Sigmoid colon (tissue), 7 donors: Measurements from ENCODE around the gene MAK. TPM values are rescaled to one million over a fixed set of nuclear protein-coding genes. Genes with fewer than 3 reads are reported as not detected.

Source experiments
- DNase-seq: peaks from one replicate; pipeline ENCODE4 v3.0.0-alpha.2; 2019
- H3K27ac ChIP-seq, 4 donors: fragments of 200-600 bp; sonication (generic); one replicate each; pipeline ENCODE4 v1.5.1; 2016 to 2019; ENCODE audit warnings: mild to moderate bottlenecking in 1 of 4
- H3K27me3 ChIP-seq, 3 donors: fragments of 200-600 bp; sonication (generic); one replicate each; pipeline ENCODE4 v1.5.1; 2019; ENCODE audit warnings: mild to moderate bottlenecking in 1 of 3
- H3K36me3 ChIP-seq, 4 donors: fragments of 200-600 bp; sonication (generic); one replicate each; pipeline ENCODE4 v1.5.1; 2016 to 2019
- H3K4me1 ChIP-seq, 4 donors: fragments of 200-600 bp; sonication (generic); one replicate each; pipeline ENCODE4 v1.5.1; 2017 to 2019
- H3K4me3 ChIP-seq, 4 donors: fragments of 200-600 bp; sonication (generic); one replicate each; pipeline ENCODE4 v1.5.1; 2017 to 2019; ENCODE audit warnings: mild to moderate bottlenecking in 2 of 4, moderate library complexity in 1 of 4
- H3K9me3 ChIP-seq, 4 donors: fragments of 200-600 bp in 3 of 4; sonication (generic) in 3 of 4; one replicate each; pipeline versions ENCODE4 v1.5.1 to v1.6.1; 2013 to 2019
- CTCF ChIP-seq, 4 experiments: fragments of 450-650 bp in 3 of 4; fragments of 200-600 bp in 1 of 4; IDR thresholded peaks; one replicate each; pipeline ENCODE4 v1.5.1; 2016 to 2019; ENCODE audit warnings: antibody characterized with exemption in 4 of 4, mild to moderate bottlenecking in 3 of 4, moderate library complexity in 2 of 4
- EP300 ChIP-seq, 4 donors: sonication (generic); formaldehyde crosslinking; IDR thresholded peaks; one replicate each; pipeline ENCODE4 v1.6.1; 2017; ENCODE audit warnings: antibody characterized with exemption in 4 of 4
- POLR2A ChIP-seq, 2 donors: fragments of 450-650 bp; IDR thresholded peaks; one replicate each; pipeline ENCODE4 v1.6.1; 2016; ENCODE audit warnings: antibody characterized with exemption in 2 of 2, mild to moderate bottlenecking in 2 of 2, moderate library complexity in 2 of 2
- POLR2AphosphoS5 ChIP-seq, 4 donors: sonication (generic); formaldehyde crosslinking; IDR thresholded peaks; one replicate each; pipeline ENCODE4 v1.6.1; 2017; ENCODE audit warnings: antibody characterized with exemption in 4 of 4
- WGBS, 2 donors: extraction: QIAGEN DNeasy Blood & Tissue Kit; methylation state at CpG; one replicate each; pipeline ENCODE4 v1.1.7; 2013; 5-methylcytosine and 5-hydroxymethylcytosine counted together
- intact Hi-C: fragments of 100-400 bp; cut with DNase I; formaldehyde crosslinking; loops from one replicate; pipeline ENCODE4 v1.15.1; 2023
- polyA plus RNA-seq, 3 donors: library from polyadenylated mRNA; stranded (reverse); fragments of 200-250 nt; gene quantifications; one replicate each; pipeline ENCODE4 v1.2.3, GENCODE V29; 2013
- total RNA-seq, 4 donors: library from RNA; depleted of rRNA; stranded (reverse); fragments of >200 nt; gene quantifications; one replicate each; pipeline ENCODE4 v1.1.0, GENCODE V29; 2016
- donor health status: healthy with polysubstance abuse.
- donor health status: Bipolar disorder and iron deficiency.
- donor health status: healthy.

MAK gene
- total and polyA plus RNA-seq, 7 donors = 0.03 to 0.36 TPM; not detected in 5

DNA sequence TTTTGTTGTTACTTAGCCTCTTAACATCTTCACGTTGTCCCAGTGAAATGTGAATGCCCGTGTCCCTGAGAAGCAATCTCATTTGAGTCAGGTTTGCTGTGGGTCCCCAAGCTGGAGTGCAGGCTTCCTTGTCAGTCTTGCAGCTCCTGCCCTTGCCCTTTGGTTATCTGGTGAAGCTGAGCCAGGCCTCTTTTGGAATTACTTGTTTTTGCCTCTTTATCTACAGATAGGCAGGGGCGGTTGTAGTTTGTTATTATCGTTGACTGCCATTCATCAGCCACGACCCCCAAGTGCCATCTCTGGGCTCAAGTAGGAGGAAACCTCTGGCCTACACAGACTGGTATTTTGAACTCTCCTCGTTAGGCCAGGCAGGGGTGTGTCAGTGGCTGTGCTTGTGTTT lies 113.3 kb downstream of the MAK start:
- peaks cover 0 to 35% (median 28%) of the 10 kb centered on the region in 4 donors for H3K4me1 ChIP-seq
- no peak overlapping the region for H3K27ac ChIP-seq
- H3K36me3 ChIP-seq = peaks cover 0 to 46% (median 13%) of the 10 kb centered on the region in 4 donors
- H3K4me3 ChIP-seq = no peak overlapping the region
- H3K27me3 ChIP-seq = no peaks in the 10 kb centered on the region
- WGBS, 2 donors = 84 to 89% methylated on average over 6 of the region's 6 CpGs
- no peaks in the 10 kb centered on the region for H3K9me3 ChIP-seq
- TF ChIP-seq POLR2AphosphoS5 (IDR thresholded peaks at IDR 0.05) = no peak
- no peak for TF ChIP-seq EP300 (IDR thresholded peaks at IDR 0.05)
- no peak for TF ChIP-seq CTCF (IDR thresholded peaks at IDR 0.05)
- no peak for TF ChIP-seq POLR2A (IDR thresholded peaks at IDR 0.05)
- intact Hi-C loops = loop anchor here (10.0 kb wide), 1 partner anchor 120 kb away; no protein-coding TSS in a partner anchor
- DNase-seq = peak; percentile 8

GRCh38 chr6:10723567-10723881 lies 114.8 kb downstream of the MAK start:
- WGBS, 2 donors = 8 to 39% methylated on average over 7 of the region's 7 CpGs
- intact Hi-C loops = loop anchor here (1.0 to 10.0 kb wide), 3 partner anchors 24 to 119 kb away; partner anchors contain the start of genes C6orf52, PAK1IP1 and TMEM14B
- Histone ChIP-seq H3K4me1 (peaks cover 0 to 36% (median 28%) of the 10 kb centered on the region in 4 donors), H3K27me3 (no peaks in the 10 kb centered on the region), H3K27ac (peak overlapping the region; percentile 91 to 94 (median 93)), H3K4me3 (peak overlapping the region; percentile 74 to 85 (median 79)), H3K36me3 (peaks cover 0 to 31% (median 8%) of the 10 kb centered on the region in 4 donors), H3K9me3 (peaks cover 0 to under 1% (median 0%) of the 10 kb centered on the region in 4 donors)
- TF ChIP-seq POLR2AphosphoS5 (IDR thresholded peaks at IDR 0.05) (no peak), EP300 (IDR thresholded peaks at IDR 0.05) (no peak), POLR2A (IDR thresholded peaks at IDR 0.05) (no peak), CTCF (IDR thresholded peaks at IDR 0.05) (no peak)
- DNase-seq = no peak

DNA sequence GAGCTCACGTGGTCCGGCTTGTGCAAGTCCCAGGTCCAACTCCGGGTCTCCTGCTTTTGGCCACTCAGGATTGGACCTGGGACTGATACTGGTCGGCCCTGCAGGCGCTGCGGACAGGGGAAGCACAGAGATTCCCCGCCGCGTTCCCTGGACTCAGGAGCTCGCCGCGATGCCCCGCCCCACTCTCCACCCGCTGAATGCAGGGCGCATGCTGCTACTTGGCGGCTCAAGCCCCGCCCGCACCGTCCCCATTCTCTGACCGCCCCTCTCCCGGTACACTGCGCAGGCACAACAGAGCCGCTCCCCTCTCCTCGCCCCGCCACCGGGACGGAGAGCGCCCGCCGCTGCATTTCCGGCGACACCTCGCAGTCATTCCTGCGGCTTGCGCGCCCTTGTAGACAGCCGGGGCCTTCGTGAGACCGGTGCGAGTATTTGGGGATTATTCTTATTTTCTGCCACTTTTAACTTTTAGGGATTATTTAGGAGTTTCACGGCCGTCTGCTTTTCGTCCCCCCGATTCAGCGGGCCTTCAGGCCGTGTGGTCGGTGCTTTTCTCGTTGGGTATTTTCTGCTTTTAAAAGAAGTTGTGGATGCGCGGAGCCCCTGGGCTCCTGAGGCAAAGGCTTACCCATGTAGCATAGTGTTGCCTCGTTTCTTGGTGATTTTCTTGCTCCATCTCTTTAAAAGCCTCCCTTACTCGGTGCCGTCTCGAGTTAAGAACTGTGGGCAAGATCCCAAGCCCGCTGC lies 115.3 kb downstream of the MAK start, which contains the start of gene TMEM14C:
Gene TMEM14C (plus strand): TSS at position 251 of the 747 bp plus-strand sequence. CDS start 1,544 bp downstream, outside the sequence.
- Histone ChIP-seq H3K27me3 (no peaks in the 10 kb centered on the region), H3K4me3 (peak within 1 kb of the TSS; percentile 74 to 85 (median 79)), H3K4me1 (peaks cover 0 to 36% (median 28%) of the 10 kb centered on the region in 4 donors), H3K9me3 (peaks cover 0 to 4% (median 0%) of the 10 kb centered on the region in 4 donors), H3K36me3 (peaks cover 0 to 26% (median 8%) of the 10 kb centered on the region in 4 donors), H3K27ac (peak within 1 kb of the TSS; percentile 91 to 94 (median 93))
- 1% methylated on average over 55 of the region's 55 CpGs for WGBS, 2 donors
- intact Hi-C loops = loop anchor here (1.0 to 10.0 kb wide), 3 partner anchors 24 to 118 kb away; partner anchors contain the start of genes C6orf52, PAK1IP1 and TMEM14B
- TF ChIP-seq POLR2AphosphoS5 (IDR thresholded peaks at IDR 0.05) (peak; percentile 82 to 96 (median 94)), POLR2A (IDR thresholded peaks at IDR 0.05) (peak; percentile 80 to 87), CTCF (IDR thresholded peaks at IDR 0.05) (no peak), EP300 (IDR thresholded peaks at IDR 0.05) (peak in 1 of 4 donors; percentile 15)
- DNase-seq = peak; percentile 100

DNA sequence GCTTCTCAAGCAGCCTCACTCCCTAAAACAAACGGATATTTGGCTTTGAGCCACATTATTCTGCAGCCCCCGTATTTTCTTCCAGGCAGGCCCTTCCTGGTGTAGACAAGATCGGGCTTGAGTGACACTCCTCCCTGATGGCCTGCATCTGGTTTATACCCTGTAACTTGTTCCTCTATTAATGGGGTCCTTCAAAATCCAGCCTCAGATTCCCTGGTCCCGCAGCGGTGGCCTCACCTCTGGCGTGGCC lies 115.8 kb downstream of the MAK start:
- Histone ChIP-seq H3K4me1 (peaks cover 0 to 36% (median 28%) of the 10 kb centered on the region in 4 donors), H3K36me3 (peaks cover 0 to 21% (median 8%) of the 10 kb centered on the region in 4 donors), H3K27me3 (no peaks in the 10 kb centered on the region), H3K9me3 (peaks cover 0 to 4% (median 0%) of the 10 kb centered on the region in 4 donors), H3K4me3 (peak overlapping the region; percentile 74 to 85 (median 79)), H3K27ac (peak overlapping the region; percentile 91 to 94 (median 93))
- no peak for TF ChIP-seq EP300 (IDR thresholded peaks at IDR 0.05)
- no peak for DNase-seq
- WGBS, 2 donors = 1% methylated on average over 6 of the region's 6 CpGs
- intact Hi-C loops = loop anchor here (2.0 to 10.0 kb wide), 2 partner anchors 28 to 118 kb away; partner anchors contain the start of genes C6orf52 and PAK1IP1
